HepG2 (cell line): ENCODE results near the gene PSMC5. TPM values are rescaled to one million over a fixed set of nuclear protein-coding genes. Genes with fewer than 3 reads are reported as not detected.

Source experiments
- ATAC-seq: fragments of 200-7000 bp; cut with Tn5 transposase; 3 replicates; pipeline ENCODE4 v1.9.1; 2020; ENCODE audit warnings: mild to moderate bottlenecking, moderate library complexity
- BruUV-seq: library from RNA; stranded (reverse); fragments of 400-500 nt; replicated peaks from 2 replicates; lab custom pipeline; 2021; lab: Mats Ljungman, UMichigan
- CTCF ChIA-PET: fragments of 300-600 bp; formaldehyde crosslinking; extraction: SDS; loops from one replicate; lab custom pipeline; 2021; ENCODE audit warnings: low total read pairs, inconsistent platforms, low intra/inter-chr PET ratio; lab: Yijun Ruan, JAX
- POLR2A ChIA-PET: fragments of 350-600 bp; sonication (Branson Sonifier 250); formaldehyde crosslinking; loops from one replicate; lab custom pipeline; 2020; ENCODE audit warnings: antibody characterized with exemption, inconsistent platforms; lab: Yijun Ruan, JAX
- DNase-seq: peaks from one replicate; pipeline ENCODE4 v3.0.0-alpha.2; 2015; ENCODE audit warnings: low spot score
- FAIRE-seq: peaks from 3 replicates; lab custom pipeline; 2011; peaks lifted over from hg19 to GRCh38; lab: Jason Lieb, UNC
- H2AFZ ChIP-seq: one replicate; pipeline ENCODE4 v1.6.1; 2011; ENCODE audit warnings: low read length, inconsistent platforms
- H3K27ac ChIP-seq: fragments of 300-600 bp; 3 replicates; pipeline ENCODE4 v1.8.0; 2011; ENCODE audit warnings: mixed run types, mild to moderate bottlenecking, mixed read lengths, low read length, inconsistent platforms; ENCODE audit not compliant: insufficient read depth; ENCODE audit errors: extremely low read length
- H3K27me3 ChIP-seq, 2 experiments: fragments of 200-600 bp in 1 of 2; 2 replicates in 1 of 2; 3 replicates in 1 of 2; pipeline versions ENCODE4 v1.6.0 to v1.8.0; 2011; ENCODE audit warnings: low read length in 2 of 2, mild to moderate bottlenecking in 2 of 2, moderate library complexity in 2 of 2, inconsistent platforms in 1 of 2; ENCODE audit not compliant: insufficient read depth in 2 of 2, control insufficient read depth in 1 of 2
- H3K36me3 ChIP-seq, 2 experiments: fragments of 200-600 bp in 1 of 2; replicated peaks in 1 of 2; 2 replicates in 1 of 2; 3 replicates in 1 of 2; pipeline versions ENCODE4 v1.5.1 to v1.8.0; 2011; ENCODE audit warnings: low read length in 2 of 2, inconsistent platforms in 1 of 2; ENCODE audit not compliant: insufficient read depth in 2 of 2, control insufficient read depth in 1 of 2
- H3K4me1 ChIP-seq: 2 replicates; pipeline ENCODE4 v1.5.1; 2012; ENCODE audit warnings: low read length, inconsistent platforms; ENCODE audit not compliant: insufficient read depth
- H3K4me2 ChIP-seq: 2 replicates; pipeline ENCODE4 v1.6.0; 2011; ENCODE audit warnings: low read depth, low read length, inconsistent platforms
- H3K4me3 ChIP-seq, 3 experiments: fragments of 200-600 bp in 1 of 3; sonication (generic), shearing (Covaris generic) in 1 of 3; replicated peaks in 1 of 3; 2 replicates each; pipeline ENCODE4 v1.5.1; 2011 to 2016; ENCODE audit warnings: low read length in 3 of 3, inconsistent platforms in 2 of 3, low read depth in 2 of 3, mild to moderate bottlenecking in 2 of 3, control low read depth in 1 of 3, mixed read lengths in 1 of 3; ENCODE audit not compliant: insufficient read depth in 1 of 3
- H3K79me2 ChIP-seq: one replicate; pipeline ENCODE4 v1.6.1; 2011; ENCODE audit warnings: low read length, inconsistent platforms; ENCODE audit not compliant: insufficient read depth
- H3K9ac ChIP-seq: 2 replicates; pipeline ENCODE4 v1.6.0; 2011; ENCODE audit warnings: mild to moderate bottlenecking, low read depth, low read length, inconsistent platforms; ENCODE audit not compliant: insufficient read depth
- H3K9me3 ChIP-seq: 2 replicates; pipeline ENCODE4 v1.5.1; 2012; ENCODE audit warnings: mild to moderate bottlenecking, low read length
- H4K20me1 ChIP-seq: 2 replicates; pipeline ENCODE4 v1.6.0; 2011; ENCODE audit warnings: inconsistent platforms, mild to moderate bottlenecking, low read length, moderate library complexity; ENCODE audit not compliant: insufficient read depth
- FOSL1 ChIP-seq: sonication (generic); formaldehyde crosslinking; IDR thresholded peaks from 2 replicates; pipeline ENCODE4 v1.9.0; 2021; ENCODE audit warnings: missing genetic modification reagents, borderline replicate concordance
- HNF4A ChIP-seq: sonication (generic); formaldehyde crosslinking; IDR thresholded peaks from 2 replicates; pipeline ENCODE4 v1.4.0; 2020; ENCODE audit warnings: missing genetic modification reagents
- NFRKB ChIP-seq: fragments of 450-650 bp; IDR thresholded peaks from 2 replicates; pipeline ENCODE4 v1.6.1; 2017
- RARG ChIP-seq: sonication (generic); formaldehyde crosslinking; IDR thresholded peaks from 2 replicates; pipeline ENCODE4 v1.4.0; 2020; ENCODE audit warnings: low read depth, mild to moderate bottlenecking, missing genetic modification reagents
- SP4 ChIP-seq: sonication (generic); formaldehyde crosslinking; IDR thresholded peaks from 2 replicates; pipeline ENCODE4 v1.8.1; 2023; ENCODE audit warnings: mild to moderate bottlenecking, missing genetic modification reagents
- ZNF160 ChIP-seq: sonication (generic); formaldehyde crosslinking; IDR thresholded peaks from 2 replicates; pipeline ENCODE4 v1.8.0; 2022; ENCODE audit warnings: mild to moderate bottlenecking, inconsistent platforms, missing genetic modification reagents
- ZNF33A ChIP-seq: sonication (generic); formaldehyde crosslinking; IDR thresholded peaks from 2 replicates; pipeline ENCODE4 v1.5.1; 2020; ENCODE audit warnings: missing genetic modification reagents, mild to moderate bottlenecking, moderate library complexity, borderline replicate concordance
- ZNF550 ChIP-seq: sonication (generic); formaldehyde crosslinking; IDR thresholded peaks from 2 replicates; pipeline ENCODE4 v1.4.0; 2020; ENCODE audit warnings: mild to moderate bottlenecking, missing genetic modification reagents, borderline replicate concordance
- ZNF737 ChIP-seq: sonication (generic); formaldehyde crosslinking; IDR thresholded peaks from 2 replicates; pipeline ENCODE4 v1.5.0; 2020; ENCODE audit warnings: missing genetic modification reagents, mild to moderate bottlenecking, borderline replicate concordance
- ZNF761 ChIP-seq: sonication (generic); formaldehyde crosslinking; conservative IDR thresholded peaks from 2 replicates; pipeline ENCODE4 v1.4.0; 2020; ENCODE audit warnings: mild to moderate bottlenecking, missing genetic modification reagents
- ZSCAN30 ChIP-seq: sonication (generic); formaldehyde crosslinking; IDR thresholded peaks from 2 replicates; pipeline ENCODE4 v1.5.0; 2020; ENCODE audit warnings: mild to moderate bottlenecking, missing genetic modification reagents
- WGBS: methylation state at CpG from one replicate; pipeline ENCODE4 v1.1.6; 2017; ENCODE audit warnings: low lambda C conversion rate; 5-methylcytosine and 5-hydroxymethylcytosine counted together
- in situ Hi-C: cut with HindIII; loops from 2 replicates; pipeline ENCODE4 v1.10.0; 2017; ENCODE audit warnings: low pct_unique_long_range_greater_than_20kb; ENCODE audit not compliant: extremely low pct_ligation_motif_present
- intact Hi-C: fragments of 100-400 bp; cut with micrococcal nuclease; formaldehyde crosslinking; loops from one replicate; pipeline ENCODE4 v1.10.0; 2022; ENCODE audit not compliant: unreplicated experiment
- polyA plus RNA-seq, 8 experiments: library from polyadenylated mRNA; depleted of rRNA in 3 of 8; stranded (reverse) in 7 of 8; unstranded in 1 of 8; fragments of >200 nt; fragmentation: Illumina TruSeq in 4 of 8; extraction: Trizol in 4 of 8; gene quantifications; 2 replicates each; pipeline versions ENCODE4 v1.2.1 to v1.2.3, GENCODE V29; 2011 to 2016; ENCODE audit warnings: low read depth in 4 of 8, missing spikeins in 1 of 8, mixed read lengths in 1 of 8; ENCODE audit not compliant: insufficient read depth in 1 of 8
- total RNA-seq, 5 experiments: library from RNA; depleted of rRNA; stranded (reverse); fragments of >200 nt; fragmentation: Illumina TruSeq; extraction: Trizol; gene quantifications; 2 replicates each; pipeline ENCODE4 v1.2.3, GENCODE V29; 2016; ENCODE audit warnings: low read depth in 1 of 5
- TF ChIP-seq, protein P1 (sequence below): sonication (generic); formaldehyde crosslinking; IDR thresholded peaks from 2 replicates; pipeline ENCODE4 v1.4.0; 2020; ENCODE audit warnings: low read depth, mild to moderate bottlenecking, missing genetic modification reagents
- TF ChIP-seq, protein P2 (sequence below): sonication (generic); formaldehyde crosslinking; IDR thresholded peaks from 2 replicates; pipeline ENCODE4 v1.4.0; 2020; ENCODE audit warnings: mild to moderate bottlenecking, missing genetic modification reagents
- TF ChIP-seq, protein P3 (sequence below): sonication (generic); formaldehyde crosslinking; IDR thresholded peaks from 2 replicates; pipeline ENCODE4 v1.4.0; 2020; ENCODE audit warnings: missing genetic modification reagents
- TF ChIP-seq, protein P4 (sequence below): sonication (generic); formaldehyde crosslinking; IDR thresholded peaks from 2 replicates; pipeline ENCODE4 v1.8.1; 2023; ENCODE audit warnings: mild to moderate bottlenecking, moderate library complexity, missing genetic modification reagents

Gene PSMC5
- total and polyA plus RNA-seq, 2 of the 13 experiments (the other 11 are each of a cell fraction or from before 2014, with no cell fraction given), result 35.3 to 128 TPM

DNA sequence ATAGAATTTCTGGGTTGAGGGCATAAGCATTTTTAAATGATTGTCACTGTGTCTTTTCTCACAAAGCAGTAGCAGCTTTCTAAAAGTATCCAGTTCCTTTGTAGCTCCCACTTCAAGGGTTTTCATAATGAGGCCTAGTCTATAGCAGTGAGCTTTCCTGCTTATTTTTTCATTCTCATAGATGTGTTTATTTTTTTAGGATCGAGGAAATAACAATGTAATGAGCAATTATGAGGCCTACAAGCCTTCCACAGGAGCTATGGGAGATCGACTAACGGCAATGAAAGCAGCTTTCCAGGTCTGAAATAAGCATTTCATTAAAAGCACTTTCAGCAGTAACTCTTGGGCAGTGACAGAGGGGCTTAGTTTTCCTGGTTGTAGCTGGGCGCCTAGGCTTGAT lies 10.6 kb upstream of the PSMC5 start:
- Histone ChIP-seq H3K4me1 (peaks cover 14% of the 10 kb centered on the region; the same call in 1 of the 2 replicates), H4K20me1 (peaks cover 3% of the 10 kb centered on the region; the same call in 1 of the 2 replicates), H3K27ac (no peak overlapping the region), H3K9ac (no peak overlapping the region), H3K9me3 (no peaks in the 10 kb centered on the region), H3K27me3 (no peaks in the 10 kb centered on the region), H3K4me3 (no peak overlapping the region), H3K4me2 (no peak overlapping the region), H3K36me3 (peaks cover 54 to 97% of the 10 kb centered on the region in 2 experiments), H2AFZ (no peak overlapping the region), H3K79me2 (no peaks in the 10 kb centered on the region)
- ChIA-PET POLR2A (no interaction called here), CTCF (no interaction called here)
- no peak for DNase-seq
- in situ Hi-C loops, result no loop called here
- BruUV-seq, result no TSS peak
- 95% methylated on average over 4 of the region's 4 CpGs for WGBS
- intact Hi-C loops, result no loop called here
- no peak for FAIRE-seq
- ATAC-seq, result no peak
- no peak for TF ChIP-seq NFRKB
- TF ChIP-seq, protein P1, sequence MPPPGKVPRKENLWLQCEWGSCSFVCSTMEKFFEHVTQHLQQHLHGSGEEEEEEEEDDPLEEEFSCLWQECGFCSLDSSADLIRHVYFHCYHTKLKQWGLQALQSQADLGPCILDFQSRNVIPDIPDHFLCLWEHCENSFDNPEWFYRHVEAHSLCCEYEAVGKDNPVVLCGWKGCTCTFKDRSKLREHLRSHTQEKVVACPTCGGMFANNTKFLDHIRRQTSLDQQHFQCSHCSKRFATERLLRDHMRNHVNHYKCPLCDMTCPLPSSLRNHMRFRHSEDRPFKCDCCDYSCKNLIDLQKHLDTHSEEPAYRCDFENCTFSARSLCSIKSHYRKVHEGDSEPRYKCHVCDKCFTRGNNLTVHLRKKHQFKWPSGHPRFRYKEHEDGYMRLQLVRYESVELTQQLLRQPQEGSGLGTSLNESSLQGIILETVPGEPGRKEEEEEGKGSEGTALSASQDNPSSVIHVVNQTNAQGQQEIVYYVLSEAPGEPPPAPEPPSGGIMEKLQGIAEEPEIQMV (CRISPR knock-in tag), result no peak
- TF ChIP-seq SP4 (CRISPR knock-in tag), result no peak
- no peak for TF ChIP-seq FOSL1 (CRISPR knock-in tag)
- TF ChIP-seq, protein P2, sequence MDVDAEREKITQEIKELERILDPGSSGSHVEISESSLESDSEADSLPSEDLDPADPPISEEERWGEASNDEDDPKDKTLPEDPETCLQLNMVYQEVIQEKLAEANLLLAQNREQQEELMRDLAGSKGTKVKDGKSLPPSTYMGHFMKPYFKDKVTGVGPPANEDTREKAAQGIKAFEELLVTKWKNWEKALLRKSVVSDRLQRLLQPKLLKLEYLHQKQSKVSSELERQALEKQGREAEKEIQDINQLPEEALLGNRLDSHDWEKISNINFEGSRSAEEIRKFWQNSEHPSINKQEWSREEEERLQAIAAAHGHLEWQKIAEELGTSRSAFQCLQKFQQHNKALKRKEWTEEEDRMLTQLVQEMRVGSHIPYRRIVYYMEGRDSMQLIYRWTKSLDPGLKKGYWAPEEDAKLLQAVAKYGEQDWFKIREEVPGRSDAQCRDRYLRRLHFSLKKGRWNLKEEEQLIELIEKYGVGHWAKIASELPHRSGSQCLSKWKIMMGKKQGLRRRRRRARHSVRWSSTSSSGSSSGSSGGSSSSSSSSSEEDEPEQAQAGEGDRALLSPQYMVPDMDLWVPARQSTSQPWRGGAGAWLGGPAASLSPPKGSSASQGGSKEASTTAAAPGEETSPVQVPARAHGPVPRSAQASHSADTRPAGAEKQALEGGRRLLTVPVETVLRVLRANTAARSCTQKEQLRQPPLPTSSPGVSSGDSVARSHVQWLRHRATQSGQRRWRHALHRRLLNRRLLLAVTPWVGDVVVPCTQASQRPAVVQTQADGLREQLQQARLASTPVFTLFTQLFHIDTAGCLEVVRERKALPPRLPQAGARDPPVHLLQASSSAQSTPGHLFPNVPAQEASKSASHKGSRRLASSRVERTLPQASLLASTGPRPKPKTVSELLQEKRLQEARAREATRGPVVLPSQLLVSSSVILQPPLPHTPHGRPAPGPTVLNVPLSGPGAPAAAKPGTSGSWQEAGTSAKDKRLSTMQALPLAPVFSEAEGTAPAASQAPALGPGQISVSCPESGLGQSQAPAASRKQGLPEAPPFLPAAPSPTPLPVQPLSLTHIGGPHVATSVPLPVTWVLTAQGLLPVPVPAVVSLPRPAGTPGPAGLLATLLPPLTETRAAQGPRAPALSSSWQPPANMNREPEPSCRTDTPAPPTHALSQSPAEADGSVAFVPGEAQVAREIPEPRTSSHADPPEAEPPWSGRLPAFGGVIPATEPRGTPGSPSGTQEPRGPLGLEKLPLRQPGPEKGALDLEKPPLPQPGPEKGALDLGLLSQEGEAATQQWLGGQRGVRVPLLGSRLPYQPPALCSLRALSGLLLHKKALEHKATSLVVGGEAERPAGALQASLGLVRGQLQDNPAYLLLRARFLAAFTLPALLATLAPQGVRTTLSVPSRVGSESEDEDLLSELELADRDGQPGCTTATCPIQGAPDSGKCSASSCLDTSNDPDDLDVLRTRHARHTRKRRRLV, result no peak
- TF ChIP-seq HNF4A (CRISPR knock-in tag), result no peak
- no peak for TF ChIP-seq ZNF550 (CRISPR knock-in tag)
- no peak for TF ChIP-seq ZNF160 (CRISPR knock-in tag)
- TF ChIP-seq ZNF737 (CRISPR knock-in tag), result no peak
- TF ChIP-seq ZSCAN30 (CRISPR knock-in tag), result no peak
- no peak for TF ChIP-seq RARG (CRISPR knock-in tag)
- TF ChIP-seq, protein P3, sequence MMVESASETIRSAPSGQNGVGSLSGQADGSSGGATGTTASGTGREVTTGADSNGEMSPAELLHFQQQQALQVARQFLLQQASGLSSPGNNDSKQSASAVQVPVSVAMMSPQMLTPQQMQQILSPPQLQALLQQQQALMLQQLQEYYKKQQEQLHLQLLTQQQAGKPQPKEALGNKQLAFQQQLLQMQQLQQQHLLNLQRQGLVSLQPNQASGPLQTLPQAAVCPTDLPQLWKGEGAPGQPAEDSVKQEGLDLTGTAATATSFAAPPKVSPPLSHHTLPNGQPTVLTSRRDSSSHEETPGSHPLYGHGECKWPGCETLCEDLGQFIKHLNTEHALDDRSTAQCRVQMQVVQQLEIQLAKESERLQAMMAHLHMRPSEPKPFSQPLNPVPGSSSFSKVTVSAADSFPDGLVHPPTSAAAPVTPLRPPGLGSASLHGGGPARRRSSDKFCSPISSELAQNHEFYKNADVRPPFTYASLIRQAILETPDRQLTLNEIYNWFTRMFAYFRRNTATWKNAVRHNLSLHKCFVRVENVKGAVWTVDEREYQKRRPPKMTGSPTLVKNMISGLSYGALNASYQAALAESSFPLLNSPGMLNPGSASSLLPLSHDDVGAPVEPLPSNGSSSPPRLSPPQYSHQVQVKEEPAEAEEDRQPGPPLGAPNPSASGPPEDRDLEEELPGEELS (CRISPR knock-in tag), result no peak
- TF ChIP-seq ZNF33A, result no peak
- TF ChIP-seq, protein P4, sequence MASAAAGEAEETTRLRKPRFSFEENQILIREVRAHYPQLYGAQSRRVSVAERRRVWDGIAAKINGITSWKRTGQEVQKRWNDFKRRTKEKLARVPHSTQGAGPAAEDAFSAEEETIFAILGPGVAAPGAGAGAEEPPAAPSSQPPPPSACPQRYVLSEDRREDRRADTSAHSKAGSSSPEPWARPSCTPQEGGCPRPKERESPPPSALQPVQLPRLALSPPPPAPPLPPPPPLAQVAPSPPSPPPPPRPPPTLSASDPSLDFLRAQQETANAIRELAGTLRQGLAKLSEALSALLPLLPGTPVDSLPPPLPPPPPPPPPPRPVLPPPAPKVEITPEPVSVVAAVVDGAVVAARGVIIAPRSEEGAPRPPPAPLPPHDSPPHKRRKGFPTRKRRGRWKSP (CRISPR knock-in tag), result no peak
- no peak for TF ChIP-seq ZNF761 (CRISPR knock-in tag)
